ENCODE data around the gene CNTN2.

- TF ChIP-seq CTCF (IDR thresholded peaks at IDR 0.05) (no peak), CBFB (CRISPR knock-in tag; IDR thresholded peaks at IDR 0.05; ENCODE audit: low read depth) (no peak), ZNF232 (CRISPR knock-in tag; IDR thresholded peaks at IDR 0.05) (no peak), SP1 (CRISPR knock-in tag; conservative IDR thresholded peaks at IDR 0.05) (no peak), NFYB (CRISPR knock-in tag; conservative IDR thresholded peaks at IDR 0.05; ENCODE audit: low read depth) (no peak), ZNF263 (CRISPR knock-in tag; IDR thresholded peaks at IDR 0.05; ENCODE audit: low read depth) (no peak), USF1 (CRISPR knock-in tag; IDR thresholded peaks at IDR 0.05) (no peak), ELF4 (CRISPR knock-in tag; IDR thresholded peaks at IDR 0.05; ENCODE audit: low read depth) (no peak)
Observed at GRCh38 chr1:204996981-204997380, 46.0 kb upstream of the CNTN2 start.
